Left lung (tissue), 10 donors: ENCODE results near the gene CHD9. TPM values are rescaled to one million over a fixed set of nuclear protein-coding genes. Genes with fewer than 3 reads are reported as not detected.

Experiments
- ATAC-seq: fragments of 200-7000 bp; cut with Tn5 transposase; one replicate; pipeline ENCODE4 v1.9.1; 2020; ENCODE audit warnings: moderate library complexity
- DNase-seq, 4 donors: peaks; one replicate each; pipeline ENCODE4 v3.0.0-alpha.2; 2013 to 2020
- H3K27ac ChIP-seq, 2 donors: fragments of 200-600 bp; sonication (generic) in 1 of 2; one replicate each; pipeline versions ENCODE4 v1.5.0 to v1.8.0; 2020 to 2021
- H3K27me3 ChIP-seq, 2 donors: fragments of 200-600 bp; sonication (generic) in 1 of 2; one replicate each; pipeline versions ENCODE4 v1.5.0 to v1.8.0; 2020 to 2021
- H3K36me3 ChIP-seq, 2 donors: fragments of 200-600 bp; sonication (generic) in 1 of 2; one replicate each; pipeline versions ENCODE4 v1.5.0 to v1.8.0; 2020 to 2021
- H3K4me1 ChIP-seq, 2 donors: fragments of 200-600 bp; one replicate each; pipeline ENCODE4 v1.8.0; 2021
- H3K4me3 ChIP-seq, 2 donors: fragments of 200-600 bp; sonication (generic) in 1 of 2; one replicate each; pipeline versions ENCODE4 v1.5.0 to v1.8.0; 2020 to 2021; ENCODE audit warnings: mild to moderate bottlenecking in 1 of 2
- H3K9me3 ChIP-seq, 2 donors: fragments of 200-600 bp; sonication (generic) in 1 of 2; one replicate each; pipeline versions ENCODE4 v1.5.0 to v1.8.0; 2020 to 2021
- CTCF ChIP-seq, 2 donors: fragments of 200-600 bp; sonication (generic) in 1 of 2; IDR thresholded peaks; one replicate each; pipeline versions ENCODE4 v1.5.0 to v1.8.0; 2021; ENCODE audit warnings: antibody characterized with exemption in 2 of 2
- intact Hi-C, 2 donors: fragments of 100-400 bp; cut with DNase I; formaldehyde crosslinking; loops; one replicate each; pipeline versions ENCODE4 v1.11.2 to v1.14.2; 2022
- polyA plus RNA-seq, 6 donors: library from polyadenylated mRNA; unstranded; fragments of 120-200 nt; gene quantifications; one replicate each; pipeline ENCODE4 v1.2.1, GENCODE V29; 2013; ENCODE audit not compliant: insufficient read length in 6 of 6
- total RNA-seq, 2 donors: library from RNA; stranded (reverse); fragmentation: NEBNext Ultra II Directional; extraction: Animal tissue kit (Norgen Biotek cat#: 25700); gene quantifications; one replicate each; pipeline ENCODE4 v1.2.1, GENCODE V29; 2021
- donor health status: DM: no; HTN: yes; CAD: no.
- donor health status: DM: no; HTN: no; CAD: no.

The CHD9 gene
- total and polyA plus RNA-seq, 8 donors, result 65.6 to 88.0 (median 74.0) TPM

- DNase-seq (no peak), ATAC-seq (no peak)
- H3K27me3 ChIP-seq, result peaks cover 0 to 12% of the 10 kb centered on the region in 2 donors
- no peaks in the 10 kb centered on the region for H3K36me3 ChIP-seq
- TF ChIP-seq CTCF (IDR thresholded peaks at IDR 0.05), result no peak
- H3K27ac ChIP-seq, result no peak overlapping the region
- no peaks in the 10 kb centered on the region for H3K9me3 ChIP-seq
- H3K4me3 ChIP-seq, result no peak overlapping the region
- H3K4me1 ChIP-seq, result no peaks in the 10 kb centered on the region
- intact Hi-C loops, result no loop called here
Measured at GRCh38 chr16:53356478-53357207, 301.9 kb downstream of the CHD9 start.

- no peak for TF ChIP-seq CTCF (IDR thresholded peaks at IDR 0.05)
- H3K27ac ChIP-seq, result no peak overlapping the region
- intact Hi-C loops, result no loop called here
- no peak overlapping the region for H3K4me3 ChIP-seq
- no peaks in the 10 kb centered on the region for H3K4me1 ChIP-seq
- no peaks in the 10 kb centered on the region for H3K9me3 ChIP-seq
- H3K36me3 ChIP-seq, result no peaks in the 10 kb centered on the region
- ATAC-seq (no peak), DNase-seq (peak in 1 of 4 donors; percentile 54)
- peaks cover 0 to 12% of the 10 kb centered on the region in 2 donors for H3K27me3 ChIP-seq
Measured at GRCh38 chr16:53357208-53357586, 302.4 kb downstream of the CHD9 start.

GRCh38 chr16:53357955-53358354, 303.2 kb downstream of the CHD9 start:
- no peak for ATAC-seq
- Histone ChIP-seq H3K36me3 (no peaks in the 10 kb centered on the region), H3K9me3 (no peaks in the 10 kb centered on the region), H3K4me1 (no peaks in the 10 kb centered on the region), H3K27ac (no peak overlapping the region), H3K4me3 (no peak overlapping the region), H3K27me3 (peaks cover 0 to 12% of the 10 kb centered on the region in 2 donors)
- TF ChIP-seq CTCF (IDR thresholded peaks at IDR 0.05), result no peak
- no peak for DNase-seq
- intact Hi-C loops, result no loop called here

- TF ChIP-seq CTCF (IDR thresholded peaks at IDR 0.05), result no peak
- Histone ChIP-seq H3K27me3 (peaks cover 0 to 12% of the 10 kb centered on the region in 2 donors), H3K4me1 (no peaks in the 10 kb centered on the region), H3K27ac (no peak overlapping the region), H3K4me3 (no peak overlapping the region), H3K9me3 (no peaks in the 10 kb centered on the region), H3K36me3 (no peaks in the 10 kb centered on the region)
- DNase-seq (peak in 1 of 4 donors; percentile 53), ATAC-seq (no peak)
- intact Hi-C loops, result no loop called here
Measured at GRCh38 chr16:53358884-53359283, 304.1 kb downstream of the CHD9 start.

GRCh38 chr16:53369921-53370320, 315.1 kb downstream of the CHD9 start:
- ATAC-seq (no peak), DNase-seq (no peak)
- Histone ChIP-seq H3K36me3 (no peaks in the 10 kb centered on the region), H3K27me3 (peaks cover 13 to 43% of the 10 kb centered on the region in 2 donors), H3K4me3 (peak overlapping the region in 1 of 2 donors; percentile 2), H3K4me1 (peaks cover 0 to 25% of the 10 kb centered on the region in 2 donors), H3K27ac (peak overlapping the region in 1 of 2 donors; percentile 87), H3K9me3 (no peaks in the 10 kb centered on the region)
- intact Hi-C loops, result no loop called here
- no peak for TF ChIP-seq CTCF (IDR thresholded peaks at IDR 0.05)
